WTC11 (cell line): ENCODE results near the gene CTNNA3. TPM values are rescaled to one million over a fixed set of nuclear protein-coding genes. Genes with fewer than 3 reads are reported as not detected.

Experiments
- ATAC-seq: fragments of 200-7000 bp; cut with Tn5 transposase; 2 replicates; pipeline ENCODE4 v1.10.0; 2021; ENCODE audit warnings: mild to moderate bottlenecking, moderate library complexity
- CTCF ChIA-PET: fragments of 300-600 bp; sonication (Branson Sonifier 250); formaldehyde crosslinking; loops from one replicate; lab custom pipeline; 2021; ENCODE audit warnings: antibody characterized with exemption; lab: Charles Lee
- POLR2A ChIA-PET: fragments of 350-600 bp; sonication (Branson Sonifier 250); formaldehyde crosslinking; loops from one replicate; lab custom pipeline; 2021; ENCODE audit warnings: antibody characterized with exemption; lab: Charles Lee
- DNase-seq: peaks from one replicate; pipeline ENCODE4 v3.0.0; 2021; ENCODE audit warnings: low spot score
- H3K27ac Mint-ChIP-seq: 2 replicates; pipeline ENCODE4 v1.8.0; 2021; ENCODE audit warnings: mixed read lengths
- H3K27me3 Mint-ChIP-seq: 2 replicates; pipeline ENCODE4 v1.8.0; 2021; ENCODE audit warnings: low read depth, mild to moderate bottlenecking, moderate library complexity, mixed read lengths
- H3K36me3 Mint-ChIP-seq: 2 replicates; pipeline ENCODE4 v1.8.0; 2021; ENCODE audit warnings: mixed read lengths
- H3K4me1 Mint-ChIP-seq: 2 replicates; pipeline ENCODE4 v1.8.0; 2022; ENCODE audit warnings: mixed read lengths
- H3K4me3 Mint-ChIP-seq: 2 replicates; pipeline ENCODE4 v1.8.0; 2021; ENCODE audit warnings: mild to moderate bottlenecking, moderate library complexity, mixed read lengths
- H3K9me3 Mint-ChIP-seq: 2 replicates; pipeline ENCODE4 v1.8.0; 2021; ENCODE audit warnings: mixed read lengths
- ATF1 ChIP-seq: sonication (generic); formaldehyde crosslinking; IDR thresholded peaks from 2 replicates; pipeline ENCODE4 v1.8.1; 2023; ENCODE audit warnings: mild to moderate bottlenecking, moderate library complexity, missing genetic modification reagents
- JUN ChIP-seq: sonication (generic); formaldehyde crosslinking; IDR thresholded peaks from 2 replicates; pipeline ENCODE4 v1.8.0; 2023; ENCODE audit warnings: mild to moderate bottlenecking, missing genetic modification reagents
- NFYB ChIP-seq: sonication (generic); formaldehyde crosslinking; conservative IDR thresholded peaks from 2 replicates; pipeline ENCODE4 v1.8.0; 2022; ENCODE audit warnings: low read depth, missing genetic modification reagents
- SP1 ChIP-seq: sonication (generic); formaldehyde crosslinking; conservative IDR thresholded peaks from 2 replicates; pipeline ENCODE4 v1.8.1; 2022; ENCODE audit warnings: missing genetic modification reagents
- TEAD1 ChIP-seq: sonication (generic); formaldehyde crosslinking; IDR thresholded peaks from 2 replicates; pipeline ENCODE4 v1.8.0; 2022; ENCODE audit warnings: mild to moderate bottlenecking, missing genetic modification reagents
- ZNF317 ChIP-seq: sonication (generic); formaldehyde crosslinking; IDR thresholded peaks from 2 replicates; pipeline ENCODE4 v1.8.1; 2023; ENCODE audit warnings: low read depth, mild to moderate bottlenecking, moderate library complexity, missing genetic modification reagents, borderline replicate concordance
- ZNF396 ChIP-seq: fragments of 250-450 bp; sonication (Bioruptor Pico); IDR thresholded peaks from 2 replicates; pipeline ENCODE4 v1.8.0; 2021; ENCODE audit warnings: mild to moderate bottlenecking, moderate library complexity, borderline replicate concordance
- ZNF671 ChIP-seq: fragments of 250-450 bp; sonication (Bioruptor Pico); IDR thresholded peaks from 2 replicates; pipeline ENCODE4 v1.8.0; 2021; ENCODE audit warnings: mild to moderate bottlenecking
- total RNA-seq: library from RNA; stranded (reverse); gene quantifications from 3 replicates; pipeline ENCODE4 v1.2.3, GENCODE V29; 2021
- TF ChIP-seq, protein P1 (sequence below): fragments of 250-450 bp; sonication (Bioruptor Pico); IDR thresholded peaks from 2 replicates; pipeline ENCODE4 v1.9.0; 2021; ENCODE audit warnings: moderate library complexity, mild to moderate bottlenecking, inconsistent platforms, borderline replicate concordance
- TF ChIP-seq, protein P2 (sequence below): fragments of 250-450 bp; sonication (Bioruptor Pico); conservative IDR thresholded peaks from 2 replicates; pipeline ENCODE4 v1.9.0; 2021; ENCODE audit warnings: mild to moderate bottlenecking
- TF ChIP-seq, protein P3 (sequence below): fragments of 250-450 bp; sonication (Bioruptor Pico); IDR thresholded peaks from 2 replicates; pipeline ENCODE4 v2.1.2; 2022; ENCODE audit warnings: mild to moderate bottlenecking, moderate library complexity
- TF ChIP-seq, protein P4 (sequence below): fragments of 250-450 bp; sonication (Bioruptor Pico); IDR thresholded peaks from 2 replicates; pipeline ENCODE4 v1.9.0; 2021; ENCODE audit warnings: mild to moderate bottlenecking
- TF ChIP-seq, protein P5 (sequence below): sonication (generic); formaldehyde crosslinking; IDR thresholded peaks from 2 replicates; pipeline ENCODE4 v1.8.0; 2023; ENCODE audit warnings: missing genetic modification reagents, mild to moderate bottlenecking, borderline replicate concordance
- TF ChIP-seq, protein P6 (sequence below): fragments of 200-600 bp; IDR thresholded peaks from 2 replicates; pipeline ENCODE4 v1.8.0; 2022; ENCODE audit warnings: antibody characterized with exemption

Gene CTNNA3
- total RNA-seq, 1 experiment from 2014 or later: 6.1 TPM

DNA sequence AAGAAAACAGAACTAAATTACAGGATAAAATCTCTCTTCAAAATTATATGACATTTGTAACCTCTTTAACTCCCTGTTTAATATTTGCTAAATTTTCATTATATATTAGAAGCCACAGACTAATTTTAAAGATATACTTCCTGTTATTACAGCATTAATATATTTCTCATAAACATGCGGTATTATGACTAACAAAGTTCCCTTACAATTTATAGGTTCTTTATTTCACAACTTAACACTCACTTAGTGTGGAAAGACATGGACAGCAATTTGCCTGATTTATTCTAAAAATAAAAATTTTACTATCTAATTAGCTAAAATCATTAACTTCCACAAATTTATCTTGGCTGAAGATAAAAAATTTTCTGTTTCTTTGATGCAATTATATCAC, 29.0 kb downstream of the CTNNA3 start:
- no peak overlapping the region for H3K27ac Mint-ChIP-seq
- DNase-seq: no peak
- no peak for ATAC-seq
- ChIA-PET POLR2A (no interaction called here), CTCF (interaction anchor here (0.7 to 1.8 kb wide), 9 partner anchors 10 to 121 kb away, joined by 3 to 21 read pairs (median 4); no protein-coding TSS in a partner anchor)
- no peaks in the 10 kb centered on the region for H3K9me3 Mint-ChIP-seq
- TF ChIP-seq, protein P1, sequence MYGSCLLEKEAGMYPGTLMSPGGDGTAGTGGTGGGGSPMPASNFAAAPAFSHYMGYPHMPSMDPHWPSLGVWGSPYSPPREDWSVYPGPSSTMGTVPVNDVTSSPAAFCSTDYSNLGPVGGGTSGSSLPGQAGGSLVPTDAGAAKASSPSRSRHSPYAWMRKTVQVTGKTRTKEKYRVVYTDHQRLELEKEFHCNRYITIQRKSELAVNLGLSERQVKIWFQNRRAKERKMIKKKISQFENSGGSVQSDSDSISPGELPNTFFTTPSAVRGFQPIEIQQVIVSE: no peak
- TF ChIP-seq ZNF396 (CRISPR knock-in tag) (no peak), ATF1 (CRISPR knock-in tag) (no peak), NFYB (CRISPR knock-in tag) (no peak), ZNF671 (CRISPR knock-in tag) (no peak)
- TF ChIP-seq, protein P2, sequence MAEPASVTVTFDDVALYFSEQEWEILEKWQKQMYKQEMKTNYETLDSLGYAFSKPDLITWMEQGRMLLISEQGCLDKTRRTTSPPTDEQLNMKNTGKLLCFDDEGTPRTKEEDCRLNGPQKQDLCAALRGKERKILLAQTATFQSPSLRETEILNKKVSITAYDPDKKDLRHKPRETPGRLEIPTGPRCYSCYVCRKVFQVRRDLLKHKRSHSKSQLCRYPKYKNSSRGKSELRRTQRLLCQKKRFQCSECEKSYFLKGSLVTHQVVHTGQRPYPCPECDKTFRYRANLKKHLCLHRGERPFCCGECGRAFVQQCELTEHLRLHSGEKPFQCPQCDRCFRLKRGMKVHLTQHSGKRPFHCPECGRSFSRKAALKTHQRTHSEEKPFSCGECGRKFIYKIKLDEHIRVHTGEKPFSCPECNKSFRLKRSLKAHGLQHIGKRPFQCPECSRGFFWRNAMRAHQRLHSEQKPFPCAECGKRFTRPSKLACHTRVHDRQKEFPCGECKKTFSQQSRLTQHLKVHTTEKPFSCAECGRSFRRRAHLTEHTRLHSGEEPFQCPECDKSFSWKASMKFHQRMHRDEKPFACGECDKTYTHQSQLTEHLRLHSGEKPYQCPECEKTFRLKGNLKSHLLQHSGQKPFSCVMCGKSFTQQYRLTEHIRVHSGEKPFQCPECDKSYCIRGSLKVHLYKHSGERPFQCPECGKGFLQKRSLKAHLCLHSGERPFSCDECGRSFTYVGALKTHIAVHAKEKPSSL (CRISPR knock-in tag): no peak
- no peaks in the 10 kb centered on the region for H3K27me3 Mint-ChIP-seq
- no peaks in the 10 kb centered on the region for H3K36me3 Mint-ChIP-seq
- H3K4me3 Mint-ChIP-seq: no peak overlapping the region
- H3K4me1 Mint-ChIP-seq: peaks cover 5% of the 10 kb centered on the region; the same call in 1 of the 2 replicates

DNA sequence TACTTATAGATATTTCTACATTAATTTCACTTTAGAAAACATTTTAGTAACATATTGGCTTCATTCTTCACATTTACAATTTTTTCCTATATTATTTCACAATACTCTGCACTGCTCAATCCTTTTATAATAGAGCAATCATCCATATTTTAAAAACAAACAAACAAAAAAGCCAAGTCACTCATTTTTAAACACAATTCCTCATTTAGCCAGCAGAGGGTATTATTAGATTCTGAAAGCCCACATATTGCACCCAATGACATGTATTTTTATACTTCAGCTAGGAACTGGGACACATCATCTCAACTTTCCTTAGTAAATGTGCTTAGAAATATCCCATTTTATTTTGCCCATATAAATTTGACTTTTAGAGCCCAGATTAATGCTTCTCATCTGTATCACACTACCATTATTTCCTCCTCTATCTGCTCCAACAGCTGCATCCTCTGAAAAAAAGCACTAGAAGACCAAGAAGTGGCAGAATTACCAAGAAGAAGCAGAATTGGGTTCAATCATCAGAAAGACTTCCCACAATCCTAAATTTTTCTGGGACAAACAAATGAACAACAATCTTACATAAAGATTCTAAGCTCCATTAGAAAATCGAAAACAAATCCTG, 29.5 kb downstream of the CTNNA3 start:
- H3K27me3 Mint-ChIP-seq: no peaks in the 10 kb centered on the region

DNA sequence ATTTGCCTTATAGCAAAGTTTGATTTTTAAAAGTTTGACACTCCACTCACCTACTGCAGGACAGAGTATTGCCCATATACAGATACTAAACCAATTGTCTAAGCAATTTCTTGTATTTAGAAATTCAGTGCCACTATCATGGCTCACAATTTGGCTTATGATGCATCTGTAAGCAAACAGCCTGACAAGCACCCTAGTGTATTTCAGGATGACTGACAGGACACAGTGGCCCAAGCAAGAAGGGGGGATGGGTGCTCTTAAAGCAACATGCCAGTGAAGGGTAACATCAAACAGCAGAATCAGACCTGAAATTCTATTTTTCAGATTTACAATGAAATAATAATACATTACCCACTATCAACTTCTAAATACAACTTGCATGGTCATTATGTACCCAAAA, 30.5 kb downstream of the CTNNA3 start:
- CTCF ChIA-PET: interaction anchor here (1.2 to 2.9 kb wide), 4 partner anchors 32 to 123 kb away, joined by 4 to 21 read pairs (median 8); no protein-coding TSS in a partner anchor
- no peaks in the 10 kb centered on the region for H3K36me3 Mint-ChIP-seq
- POLR2A ChIA-PET: no interaction called here
- H3K9me3 Mint-ChIP-seq: no peaks in the 10 kb centered on the region
- H3K4me1 Mint-ChIP-seq: peaks cover 5% of the 10 kb centered on the region; the same call in 1 of the 2 replicates
- H3K27me3 Mint-ChIP-seq: no peaks in the 10 kb centered on the region
- no peak overlapping the region for H3K27ac Mint-ChIP-seq
- ATAC-seq: no peak
- DNase-seq: no peak
- no peak overlapping the region for H3K4me3 Mint-ChIP-seq
- TF ChIP-seq, protein P3, sequence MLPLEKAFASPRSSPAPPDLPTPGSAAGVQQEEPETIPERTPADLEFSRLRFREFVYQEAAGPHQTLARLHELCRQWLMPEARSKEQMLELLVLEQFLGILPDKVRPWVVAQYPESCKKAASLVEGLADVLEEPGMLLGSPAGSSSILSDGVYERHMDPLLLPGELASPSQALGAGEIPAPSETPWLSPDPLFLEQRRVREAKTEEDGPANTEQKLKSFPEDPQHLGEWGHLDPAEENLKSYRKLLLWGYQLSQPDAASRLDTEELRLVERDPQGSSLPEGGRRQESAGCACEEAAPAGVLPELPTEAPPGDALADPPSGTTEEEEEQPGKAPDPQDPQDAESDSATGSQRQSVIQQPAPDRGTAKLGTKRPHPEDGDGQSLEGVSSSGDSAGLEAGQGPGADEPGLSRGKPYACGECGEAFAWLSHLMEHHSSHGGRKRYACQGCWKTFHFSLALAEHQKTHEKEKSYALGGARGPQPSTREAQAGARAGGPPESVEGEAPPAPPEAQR: no peak
- TF ChIP-seq JUN: no peak
- TF ChIP-seq ZNF317 (CRISPR knock-in tag): no peak
- TF ChIP-seq, protein P4, sequence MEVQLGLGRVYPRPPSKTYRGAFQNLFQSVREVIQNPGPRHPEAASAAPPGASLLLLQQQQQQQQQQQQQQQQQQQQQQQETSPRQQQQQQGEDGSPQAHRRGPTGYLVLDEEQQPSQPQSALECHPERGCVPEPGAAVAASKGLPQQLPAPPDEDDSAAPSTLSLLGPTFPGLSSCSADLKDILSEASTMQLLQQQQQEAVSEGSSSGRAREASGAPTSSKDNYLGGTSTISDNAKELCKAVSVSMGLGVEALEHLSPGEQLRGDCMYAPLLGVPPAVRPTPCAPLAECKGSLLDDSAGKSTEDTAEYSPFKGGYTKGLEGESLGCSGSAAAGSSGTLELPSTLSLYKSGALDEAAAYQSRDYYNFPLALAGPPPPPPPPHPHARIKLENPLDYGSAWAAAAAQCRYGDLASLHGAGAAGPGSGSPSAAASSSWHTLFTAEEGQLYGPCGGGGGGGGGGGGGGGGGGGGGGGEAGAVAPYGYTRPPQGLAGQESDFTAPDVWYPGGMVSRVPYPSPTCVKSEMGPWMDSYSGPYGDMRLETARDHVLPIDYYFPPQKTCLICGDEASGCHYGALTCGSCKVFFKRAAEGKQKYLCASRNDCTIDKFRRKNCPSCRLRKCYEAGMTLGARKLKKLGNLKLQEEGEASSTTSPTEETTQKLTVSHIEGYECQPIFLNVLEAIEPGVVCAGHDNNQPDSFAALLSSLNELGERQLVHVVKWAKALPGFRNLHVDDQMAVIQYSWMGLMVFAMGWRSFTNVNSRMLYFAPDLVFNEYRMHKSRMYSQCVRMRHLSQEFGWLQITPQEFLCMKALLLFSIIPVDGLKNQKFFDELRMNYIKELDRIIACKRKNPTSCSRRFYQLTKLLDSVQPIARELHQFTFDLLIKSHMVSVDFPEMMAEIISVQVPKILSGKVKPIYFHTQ: no peak
- TF ChIP-seq, protein P5, sequence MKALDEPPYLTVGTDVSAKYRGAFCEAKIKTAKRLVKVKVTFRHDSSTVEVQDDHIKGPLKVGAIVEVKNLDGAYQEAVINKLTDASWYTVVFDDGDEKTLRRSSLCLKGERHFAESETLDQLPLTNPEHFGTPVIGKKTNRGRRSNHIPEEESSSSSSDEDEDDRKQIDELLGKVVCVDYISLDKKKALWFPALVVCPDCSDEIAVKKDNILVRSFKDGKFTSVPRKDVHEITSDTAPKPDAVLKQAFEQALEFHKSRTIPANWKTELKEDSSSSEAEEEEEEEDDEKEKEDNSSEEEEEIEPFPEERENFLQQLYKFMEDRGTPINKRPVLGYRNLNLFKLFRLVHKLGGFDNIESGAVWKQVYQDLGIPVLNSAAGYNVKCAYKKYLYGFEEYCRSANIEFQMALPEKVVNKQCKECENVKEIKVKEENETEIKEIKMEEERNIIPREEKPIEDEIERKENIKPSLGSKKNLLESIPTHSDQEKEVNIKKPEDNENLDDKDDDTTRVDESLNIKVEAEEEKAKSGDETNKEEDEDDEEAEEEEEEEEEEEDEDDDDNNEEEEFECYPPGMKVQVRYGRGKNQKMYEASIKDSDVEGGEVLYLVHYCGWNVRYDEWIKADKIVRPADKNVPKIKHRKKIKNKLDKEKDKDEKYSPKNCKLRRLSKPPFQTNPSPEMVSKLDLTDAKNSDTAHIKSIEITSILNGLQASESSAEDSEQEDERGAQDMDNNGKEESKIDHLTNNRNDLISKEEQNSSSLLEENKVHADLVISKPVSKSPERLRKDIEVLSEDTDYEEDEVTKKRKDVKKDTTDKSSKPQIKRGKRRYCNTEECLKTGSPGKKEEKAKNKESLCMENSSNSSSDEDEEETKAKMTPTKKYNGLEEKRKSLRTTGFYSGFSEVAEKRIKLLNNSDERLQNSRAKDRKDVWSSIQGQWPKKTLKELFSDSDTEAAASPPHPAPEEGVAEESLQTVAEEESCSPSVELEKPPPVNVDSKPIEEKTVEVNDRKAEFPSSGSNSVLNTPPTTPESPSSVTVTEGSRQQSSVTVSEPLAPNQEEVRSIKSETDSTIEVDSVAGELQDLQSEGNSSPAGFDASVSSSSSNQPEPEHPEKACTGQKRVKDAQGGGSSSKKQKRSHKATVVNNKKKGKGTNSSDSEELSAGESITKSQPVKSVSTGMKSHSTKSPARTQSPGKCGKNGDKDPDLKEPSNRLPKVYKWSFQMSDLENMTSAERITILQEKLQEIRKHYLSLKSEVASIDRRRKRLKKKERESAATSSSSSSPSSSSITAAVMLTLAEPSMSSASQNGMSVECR (CRISPR knock-in tag): no peak
- TF ChIP-seq TEAD1 (CRISPR knock-in tag): no peak

More for the DNA sequence above, 29.5 kb downstream of the CTNNA3 start:
- TF ChIP-seq SP1 (CRISPR knock-in tag): no peak
- TF ChIP-seq, protein P6, sequence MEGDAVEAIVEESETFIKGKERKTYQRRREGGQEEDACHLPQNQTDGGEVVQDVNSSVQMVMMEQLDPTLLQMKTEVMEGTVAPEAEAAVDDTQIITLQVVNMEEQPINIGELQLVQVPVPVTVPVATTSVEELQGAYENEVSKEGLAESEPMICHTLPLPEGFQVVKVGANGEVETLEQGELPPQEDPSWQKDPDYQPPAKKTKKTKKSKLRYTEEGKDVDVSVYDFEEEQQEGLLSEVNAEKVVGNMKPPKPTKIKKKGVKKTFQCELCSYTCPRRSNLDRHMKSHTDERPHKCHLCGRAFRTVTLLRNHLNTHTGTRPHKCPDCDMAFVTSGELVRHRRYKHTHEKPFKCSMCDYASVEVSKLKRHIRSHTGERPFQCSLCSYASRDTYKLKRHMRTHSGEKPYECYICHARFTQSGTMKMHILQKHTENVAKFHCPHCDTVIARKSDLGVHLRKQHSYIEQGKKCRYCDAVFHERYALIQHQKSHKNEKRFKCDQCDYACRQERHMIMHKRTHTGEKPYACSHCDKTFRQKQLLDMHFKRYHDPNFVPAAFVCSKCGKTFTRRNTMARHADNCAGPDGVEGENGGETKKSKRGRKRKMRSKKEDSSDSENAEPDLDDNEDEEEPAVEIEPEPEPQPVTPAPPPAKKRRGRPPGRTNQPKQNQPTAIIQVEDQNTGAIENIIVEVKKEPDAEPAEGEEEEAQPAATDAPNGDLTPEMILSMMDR: peak; percentile 25; the same call in 1 of the 2 replicates
- H3K27ac Mint-ChIP-seq: no peak overlapping the region
- no peaks in the 10 kb centered on the region for H3K36me3 Mint-ChIP-seq
- no peaks in the 10 kb centered on the region for H3K9me3 Mint-ChIP-seq
- CTCF ChIA-PET: interaction anchor here (0.6 to 1.8 kb wide), 10 partner anchors 10 to 146 kb away, joined by 3 to 21 read pairs (median 4); no protein-coding TSS in a partner anchor
- DNase-seq: no peak
- peaks cover 5% of the 10 kb centered on the region; the same call in 1 of the 2 replicates for H3K4me1 Mint-ChIP-seq
- ATAC-seq: no peak
- H3K4me3 Mint-ChIP-seq: no peak overlapping the region
- POLR2A ChIA-PET: no interaction called here
